Small intestine (tissue), 7 donors: ENCODE data around the gene SERINC2. TPM values are rescaled to one million over a fixed set of nuclear protein-coding genes. Genes with fewer than 3 reads are reported as not detected.
"Not testable (repeated sequence)": the region's sequence is repeated elsewhere in the genome, so short reads cannot be mapped to it uniquely, and the experiment has no call there.

ENCODE experiments used
- DNase-seq, 2 donors: peaks; one replicate each; pipeline versions ENCODE4 v3.0.0 to v3.0.0-alpha.2; 2013
- FAIRE-seq: peaks from 2 replicates; lab custom pipeline; 2012; peaks lifted over from hg19 to GRCh38; lab: Jason Lieb, UNC
- H3K27ac ChIP-seq, 3 donors: one replicate each; pipeline ENCODE4 v1.5.1; 2013; ENCODE audit warnings: low read length in 2 of 3, mild to moderate bottlenecking in 2 of 3, control low read depth in 1 of 3, inconsistent platforms in 1 of 3, low read depth in 1 of 3, moderate library complexity in 1 of 3
- H3K27me3 ChIP-seq, 3 donors: one replicate each; pipeline ENCODE4 v1.6.1; 2013; ENCODE audit warnings: low read length in 3 of 3, inconsistent platforms in 1 of 3; ENCODE audit not compliant: control insufficient read depth in 3 of 3, insufficient read depth in 3 of 3
- H3K36me3 ChIP-seq, 3 donors: one replicate each; pipeline ENCODE4 v1.6.1; 2013; ENCODE audit warnings: low read length in 3 of 3, inconsistent platforms in 1 of 3, low read depth in 1 of 3, mild to moderate bottlenecking in 1 of 3, moderate library complexity in 1 of 3; ENCODE audit not compliant: control insufficient read depth in 3 of 3, insufficient read depth in 2 of 3
- H3K4me1 ChIP-seq, 3 donors: one replicate each; pipeline ENCODE4 v1.6.1; 2013; ENCODE audit warnings: low read length in 2 of 3, inconsistent platforms in 1 of 3, low read depth in 1 of 3, mild to moderate bottlenecking in 1 of 3, moderate library complexity in 1 of 3; ENCODE audit not compliant: control insufficient read depth in 3 of 3, insufficient read depth in 2 of 3
- H3K4me3 ChIP-seq, 3 donors: one replicate each; pipeline ENCODE4 v1.5.1; 2013; ENCODE audit warnings: low read length in 3 of 3, control low read depth in 1 of 3, inconsistent platforms in 1 of 3, low read depth in 1 of 3, mild to moderate bottlenecking in 1 of 3, moderate library complexity in 1 of 3
- H3K9me3 ChIP-seq, 2 donors: one replicate each; pipeline ENCODE4 v1.6.1; 2013; ENCODE audit warnings: low read depth in 1 of 2, low read length in 1 of 2; ENCODE audit not compliant: control insufficient read depth in 2 of 2, insufficient read depth in 1 of 2
- WGBS, 3 donors: extraction: QIAGEN DNeasy Blood & Tissue Kit; methylation state at CpG; one replicate each; pipeline ENCODE4 v1.1.7; 2013; 5-methylcytosine and 5-hydroxymethylcytosine counted together
- polyA plus RNA-seq, 4 donors: library from polyadenylated mRNA; stranded (reverse) in 3 of 4; unstranded in 1 of 4; fragments of 200-250 nt in 3 of 4; fragments of 120-200 nt in 1 of 4; gene quantifications; one replicate each; pipeline versions ENCODE4 v1.2.1 to v1.2.3, GENCODE V29; 2013
- donor health status: healthy with polysubstance abuse.
- donor health status: control.
- donor health status: control.
- donor health status: Bipolar disorder and iron deficiency.
- donor health status: healthy.

Gene SERINC2
- polyA plus RNA-seq, 4 donors: 54.7 to 179 (median 102) TPM

DNA sequence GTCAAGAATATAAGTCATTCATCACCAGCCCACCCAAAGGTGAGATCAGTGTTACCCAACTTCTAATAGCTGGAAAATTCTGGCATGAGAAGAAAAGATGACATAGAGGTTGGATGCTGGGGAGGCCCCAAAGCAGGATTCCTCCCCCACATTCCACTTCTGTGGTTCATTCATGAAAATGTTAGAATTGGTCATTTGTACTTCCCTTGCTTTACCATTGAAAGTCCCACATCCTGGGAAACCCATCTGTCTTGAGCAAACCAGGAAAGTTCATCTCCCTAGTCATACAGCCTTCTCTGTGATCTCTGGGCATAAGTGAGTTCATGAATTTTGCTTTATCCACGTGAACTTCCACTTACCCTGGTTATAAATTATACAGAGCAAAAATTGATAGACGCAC, 66.8 kb downstream of the SERINC2 start:
- Histone ChIP-seq H3K36me3 (no peaks in the 10 kb centered on the region), H3K27ac (no peak overlapping the region), H3K4me3 (no peak overlapping the region), H3K9me3 (peaks cover 0 to 3% of the 10 kb centered on the region in 2 donors), H3K27me3 (peaks cover 0 to 3% (median 0%) of the 10 kb centered on the region in 3 donors), H3K4me1 (peaks cover 0 to 6% (median 5%) of the 10 kb centered on the region in 3 donors)
- no peak for FAIRE-seq
- DNase-seq: no peak
- WGBS, 3 donors: 72 to 85% (median 84%) methylated on average over 2 of the region's 2 CpGs

- H3K4me3 ChIP-seq, H3K27ac ChIP-seq, H3K36me3 ChIP-seq, FAIRE-seq, DNase-seq, H3K9me3 ChIP-seq, H3K4me1 ChIP-seq, H3K27me3 ChIP-seq: not testable (repeated sequence)
- WGBS, 3 donors: 79 to 88% (median 81%) methylated on average over 4 of the region's 4 CpGs
Measured at GRCh38 chr1:31480426-31480825, 67.4 kb downstream of the SERINC2 start.

GRCh38 chr1:31482482-31483011, 69.5 kb downstream of the SERINC2 start:
- DNase-seq: peak; percentile 49 to 86
- peak overlapping the region; percentile 39 to 81 (median 76) for H3K27ac ChIP-seq
- 31 to 69% (median 40%) methylated on average over 4 to 6 of the region's 6 CpGs for WGBS, 3 donors
- H3K4me3 ChIP-seq: no peak overlapping the region
- H3K27me3 ChIP-seq: peaks cover 0 to 1% (median 0%) of the 10 kb centered on the region in 3 donors
- H3K36me3 ChIP-seq: no peaks in the 10 kb centered on the region
- peaks cover 0 to 7% (median 5%) of the 10 kb centered on the region in 3 donors for H3K4me1 ChIP-seq
- peaks cover 0 to 3% of the 10 kb centered on the region in 2 donors for H3K9me3 ChIP-seq
- no peak for FAIRE-seq

DNA sequence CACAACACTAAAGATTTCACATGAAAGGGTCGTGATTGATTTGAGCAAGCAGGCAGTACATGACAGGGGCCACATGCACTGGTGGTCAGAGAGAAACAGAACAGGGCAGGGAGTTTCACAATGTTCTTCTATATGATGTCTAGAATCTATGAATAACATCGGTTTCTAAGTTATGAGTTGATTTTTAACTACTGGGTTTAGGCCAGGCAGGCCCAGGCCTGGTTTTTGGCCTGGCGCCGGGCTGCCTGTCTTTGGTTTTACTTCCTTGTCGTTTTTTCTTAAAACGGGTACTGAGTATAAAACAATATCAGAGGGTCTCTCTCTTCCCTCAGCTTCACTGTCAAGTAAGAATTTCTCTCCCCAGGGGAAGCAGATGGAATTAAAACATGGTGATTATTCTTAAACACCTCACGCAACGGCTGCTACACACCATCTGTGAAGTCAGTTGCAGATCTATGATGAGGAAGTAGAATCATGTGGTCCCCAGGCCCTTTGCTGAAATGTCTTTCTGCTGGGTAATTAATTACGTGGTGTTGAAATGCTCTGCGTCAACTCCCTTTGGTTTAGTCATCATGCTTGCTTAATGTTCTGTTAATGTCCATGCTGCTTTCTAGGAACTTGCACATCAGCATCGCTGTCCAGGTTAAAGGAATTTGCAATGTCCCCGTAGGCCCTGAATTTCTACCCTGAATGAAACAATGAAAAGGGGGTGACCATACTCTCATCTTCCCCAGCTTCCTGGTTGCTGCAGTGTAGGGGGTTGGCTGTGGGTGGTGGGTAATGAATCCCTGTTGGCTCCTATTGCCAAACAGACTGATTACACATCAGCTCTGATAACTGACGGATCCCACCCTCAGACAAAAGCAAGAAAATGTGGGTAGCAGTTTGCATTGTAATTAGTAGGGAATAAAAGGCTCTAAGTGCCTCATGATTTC, 70.3 kb downstream of the SERINC2 start:
- Histone ChIP-seq H3K4me1 (peaks cover 0 to 8% (median 7%) of the 10 kb centered on the region in 3 donors), H3K27ac (peak overlapping the region; percentile 62 to 81 (median 76)), H3K9me3 (peaks cover 0 to 3% of the 10 kb centered on the region in 2 donors), H3K36me3 (no peaks in the 10 kb centered on the region), H3K4me3 (no peak overlapping the region), H3K27me3 (no peaks in the 10 kb centered on the region)
- FAIRE-seq (no peak), DNase-seq (peak; percentile 66 to 81)
- WGBS, 3 donors: 45 to 64% (median 51%) methylated on average over 13 of the region's 13 CpGs

Other genes starting within 250 kb of the SERINC2 start
- gene NKAIN1, start 173.3 kb upstream of the SERINC2 start, polyA plus RNA-seq: under 1 TPM in 2 of 4 donors, not detected in 2; 0.27 to 0.94 TPM
- gene SNRNP40, start 116.4 kb upstream of the SERINC2 start, polyA plus RNA-seq: 10 to 100 TPM; 14.8 to 44.3 (median 27.6) TPM
- gene ZCCHC17, start 116.2 kb upstream of the SERINC2 start, polyA plus RNA-seq: 10 to 100 TPM; 21.1 to 28.1 (median 24.5) TPM
- 10 to 100 TPM; 10.7 to 63.8 (median 20.2) TPM for gene FABP3, start 40.1 kb upstream of the SERINC2 start, polyA plus RNA-seq
- gene TINAGL1, start 163.3 kb downstream of the SERINC2 start, polyA plus RNA-seq: 10 to 100 TPM; 18.4 to 92.3 (median 39.7) TPM
- under 1 TPM in 2 of 4 donors, not detected in 2; 0.06 to 0.10 TPM for gene HCRTR1, start 204.5 kb downstream of the SERINC2 start, polyA plus RNA-seq
- 10 to 100 TPM; 55.5 to 72.2 (median 59.1) TPM for gene PEF1, start 231.7 kb downstream of the SERINC2 start, polyA plus RNA-seq